Measurements from ENCODE around the gene TREX2. TPM values are rescaled to one million over a fixed set of nuclear protein-coding genes. Genes with fewer than 3 reads are reported as not detected.

TREX2 gene
- 0.33 and 1.4 TPM in 2 replicates for total RNA-seq

GRCh38 chrX:153445856-153446635, at the start of gene TREX2:
Gene TREX2 (minus strand): TSS chrX:153446056. CDS start chrX:153445430, 626 bp downstream.

GRCh38 chrX:153494541-153495361, 48.9 kb upstream of the TREX2 start, which contains the start of gene BGN:
Gene BGN (plus strand): TSS chrX:153494980. CDS start chrX:153504632, 9,652 bp downstream.

GRCh38 chrX:153470411-153471363, 24.8 kb upstream of the TREX2 start, which contains the start of gene HAUS7:
Gene HAUS7 (minus strand): TSS chrX:153470576. CDS start chrX:153470557, 19 bp downstream.

GRCh38 chrX:153411255-153411987, 34.4 kb downstream of the TREX2 start, which contains the start of gene ZFP92:
Gene ZFP92 (plus strand): TSS chrX:153411472. CDS start chrX:153418323, 6,851 bp downstream.

GRCh38 chrX:153401133-153401764, 44.6 kb downstream of the TREX2 start, which contains the start of gene PNMA6E:
Gene PNMA6E (minus strand): TSS chrX:153401350. CDS start chrX:153398849, 2,501 bp downstream.

Other genes with a start within 250 kb of the TREX2 start
- gene PNMA6F, start 124.3 kb downstream of the TREX2 start, total RNA-seq, result not detected in 2 replicates
- 4.4 and 6.6 TPM in 2 replicates for gene ZNF275, start 111.9 kb downstream of the TREX2 start, total RNA-seq
- gene PNMA6E, start 44.7 kb downstream of the TREX2 start, total RNA-seq, result not detected in 2 replicates
- gene ZFP92, start 34.6 kb downstream of the TREX2 start, total RNA-seq, result 0.05 and 0.21 TPM in 2 replicates
- gene HAUS7, start 24.5 kb upstream of the TREX2 start, total RNA-seq, result 22.4 and 43.3 TPM in 2 replicates
- 0.56 TPM in 1 of 2 replicates, not detected in the other for gene BGN, start 48.9 kb upstream of the TREX2 start, total RNA-seq
- not detected in 2 replicates for gene ATP2B3, start 71.6 kb upstream of the TREX2 start, total RNA-seq
- gene CCNQ, start 153.1 kb upstream of the TREX2 start, total RNA-seq, result 34.4 and 50.3 TPM in 2 replicates
- 5.4 and 5.9 TPM in 2 replicates for gene DUSP9, start 201.1 kb upstream of the TREX2 start, total RNA-seq
- 1.2 and 1.5 TPM in 2 replicates for gene PNCK, start 227.8 kb upstream of the TREX2 start, total RNA-seq
- gene SLC6A8, start 241.9 kb upstream of the TREX2 start, total RNA-seq, result 47.9 and 56.6 TPM in 2 replicates